Activated naive CD8-positive, alpha-beta T cell treated with anti-CD3 and anti-CD28 coated beads, Interleukin-2, amount 50 U/mL, for 24 hours (primary cell): ENCODE measurements around the gene SEL1L3.
A peak's percentile ranks its signal among the peaks of the same experiment; 100 is the strongest.

Experiments
- ATAC-seq: fragments of 150-1000 bp; cut with Tn5 transposase; one replicate; pipeline ENCODE4 v1.10.0; 2021
- DNase-seq: peaks from one replicate; pipeline ENCODE4 v3.0.0; 2021
- H3K27ac Mint-ChIP-seq: one replicate; pipeline ENCODE4 v1.8.0; 2021; ENCODE audit warnings: mild to moderate bottlenecking, mixed read lengths
- H3K27me3 Mint-ChIP-seq: one replicate; pipeline ENCODE4 v1.8.0; 2021; ENCODE audit warnings: mixed read lengths
- H3K36me3 Mint-ChIP-seq: one replicate; pipeline ENCODE4 v1.8.0; 2021; ENCODE audit warnings: low read depth, mixed read lengths
- H3K4me1 Mint-ChIP-seq: one replicate; pipeline ENCODE4 v1.8.0; 2021; ENCODE audit warnings: mixed read lengths
- H3K4me3 Mint-ChIP-seq: one replicate; pipeline ENCODE4 v1.8.0; 2021; ENCODE audit warnings: mild to moderate bottlenecking, moderate library complexity, mixed read lengths
- H3K9me3 Mint-ChIP-seq: one replicate; pipeline ENCODE4 v1.8.0; 2021; ENCODE audit warnings: mixed read lengths

SEL1L3 gene

DNA sequence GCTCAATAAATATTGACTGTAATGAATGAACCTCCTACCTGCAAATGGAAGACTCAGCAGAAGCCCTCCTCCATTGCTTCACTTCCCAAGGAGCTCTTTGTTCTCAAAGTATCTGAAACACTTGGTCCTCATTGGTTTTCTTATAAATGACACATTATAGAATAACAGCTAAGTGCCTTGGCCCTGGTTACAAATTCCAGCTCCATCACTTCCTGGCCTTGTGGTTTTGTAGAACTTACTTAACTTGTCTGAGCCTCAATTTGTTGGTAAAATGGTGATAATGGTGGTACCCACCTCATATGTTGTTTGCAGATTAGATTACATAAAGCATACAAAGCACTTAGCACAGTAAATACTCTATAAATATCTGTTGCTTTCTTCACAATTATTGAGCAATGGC, 26.0 kb upstream of the SEL1L3 start:
- H3K27me3 Mint-ChIP-seq = no peaks in the 10 kb centered on the region
- H3K4me1 Mint-ChIP-seq = peaks cover 8% of the 10 kb centered on the region
- ATAC-seq (no peak), DNase-seq (no peak)
- no peaks in the 10 kb centered on the region for H3K36me3 Mint-ChIP-seq
- H3K4me3 Mint-ChIP-seq = no peak overlapping the region
- no peak overlapping the region for H3K27ac Mint-ChIP-seq
- no peaks in the 10 kb centered on the region for H3K9me3 Mint-ChIP-seq

DNA sequence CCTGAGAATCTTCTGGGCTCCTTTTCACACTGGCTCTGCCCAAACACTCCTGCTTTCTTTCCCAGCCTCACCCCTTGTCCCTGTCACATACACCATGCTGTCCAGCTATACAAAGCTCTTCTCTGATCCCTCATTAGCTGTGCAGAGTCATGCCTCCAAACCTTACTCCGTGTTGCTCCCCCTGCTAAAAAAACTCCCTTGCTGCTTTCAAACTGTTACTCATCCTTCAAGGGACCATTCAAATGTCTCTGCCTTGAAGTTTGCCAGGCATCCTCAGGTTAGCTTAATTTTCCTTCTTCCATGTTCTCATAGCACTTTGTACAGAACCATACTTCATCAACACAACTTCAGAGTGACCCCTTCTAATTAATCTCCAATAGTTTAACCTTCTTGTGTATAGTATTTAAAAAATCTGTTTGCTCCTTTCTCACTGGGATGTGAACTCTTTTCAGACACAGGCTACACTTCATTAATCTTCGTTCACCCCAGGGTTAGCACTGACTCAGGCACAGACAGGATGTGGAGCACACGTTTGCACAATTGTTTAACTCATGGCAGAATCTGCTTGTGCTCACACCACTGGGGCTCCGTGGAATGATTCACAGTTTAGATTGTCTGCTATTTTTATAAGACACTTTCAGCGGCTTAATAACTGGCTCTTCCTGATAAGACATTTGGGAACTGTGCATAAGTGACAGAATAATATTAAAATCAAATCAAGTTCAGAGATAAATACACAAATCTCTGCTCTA, 21.4 kb upstream of the SEL1L3 start:
- peaks cover 5% of the 10 kb centered on the region for H3K27me3 Mint-ChIP-seq
- no peaks in the 10 kb centered on the region for H3K36me3 Mint-ChIP-seq
- no peak for ATAC-seq
- no peak for DNase-seq
- no peaks in the 10 kb centered on the region for H3K9me3 Mint-ChIP-seq
- no peak overlapping the region for H3K27ac Mint-ChIP-seq
- H3K4me3 Mint-ChIP-seq = no peak overlapping the region
- peaks cover 14% of the 10 kb centered on the region for H3K4me1 Mint-ChIP-seq

DNA sequence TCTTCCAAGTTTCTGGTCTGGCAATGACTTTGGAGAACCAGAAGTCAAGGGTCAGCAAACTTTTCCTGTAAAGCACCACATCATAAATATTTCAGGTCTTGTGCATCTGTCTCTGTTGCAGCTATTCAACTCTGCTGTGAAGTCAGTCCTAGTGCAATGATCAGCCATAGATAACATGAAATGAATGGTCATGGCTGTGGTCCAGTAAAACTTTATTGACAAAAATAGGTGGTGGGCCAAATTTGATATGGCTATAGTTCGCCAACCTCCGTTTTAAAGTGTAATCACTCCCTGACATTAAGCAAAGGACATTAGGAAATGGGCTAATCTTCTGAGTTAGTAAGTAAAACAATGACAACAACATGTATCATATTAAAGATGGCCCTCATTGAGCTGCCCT, 20.8 kb upstream of the SEL1L3 start:
- Mint-ChIP-seq H3K9me3 (no peaks in the 10 kb centered on the region), H3K4me3 (no peak overlapping the region), H3K27ac (no peak overlapping the region), H3K4me1 (peaks cover 14% of the 10 kb centered on the region), H3K27me3 (peaks cover 5% of the 10 kb centered on the region), H3K36me3 (no peaks in the 10 kb centered on the region)
- no peak for DNase-seq
- ATAC-seq = no peak

DNA sequence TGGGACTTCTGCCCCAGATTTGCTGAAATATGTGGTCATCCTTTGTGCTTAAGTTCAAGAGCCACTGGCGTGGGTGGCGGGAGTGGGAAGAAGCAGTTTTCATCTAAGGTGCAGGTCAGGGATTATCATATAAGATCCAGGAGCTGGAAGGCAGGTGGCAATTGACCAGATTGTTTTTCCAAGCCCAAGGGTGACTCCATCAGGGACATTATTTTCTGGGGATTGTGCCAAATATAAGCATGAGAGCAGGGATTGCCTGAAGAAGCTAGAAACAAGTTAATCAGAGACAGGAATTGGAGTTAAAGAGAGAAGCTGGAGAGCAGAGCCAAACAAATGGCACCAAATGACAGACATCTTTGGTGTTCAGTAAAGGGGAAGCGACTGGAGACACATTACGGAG, 19.4 kb upstream of the SEL1L3 start:
- DNase-seq (no peak), ATAC-seq (no peak)
- no peaks in the 10 kb centered on the region for H3K36me3 Mint-ChIP-seq
- no peak overlapping the region for H3K4me3 Mint-ChIP-seq
- H3K4me1 Mint-ChIP-seq = peaks cover 14% of the 10 kb centered on the region
- no peaks in the 10 kb centered on the region for H3K9me3 Mint-ChIP-seq
- peaks cover 5% of the 10 kb centered on the region for H3K27me3 Mint-ChIP-seq
- H3K27ac Mint-ChIP-seq = no peak overlapping the region

- H3K4me3 Mint-ChIP-seq = no peak overlapping the region
- H3K27me3 Mint-ChIP-seq = peaks cover 5% of the 10 kb centered on the region
- no peak overlapping the region for H3K27ac Mint-ChIP-seq
- H3K36me3 Mint-ChIP-seq = no peaks in the 10 kb centered on the region
- DNase-seq = no peak
- H3K9me3 Mint-ChIP-seq = no peaks in the 10 kb centered on the region
- no peak for ATAC-seq
- peaks cover 14% of the 10 kb centered on the region for H3K4me1 Mint-ChIP-seq
These were observed 18.4 kb upstream of the SEL1L3 start for GRCh38 chr4:25881193-25881592.

GRCh38 chr4:25879991-25880651, 17.3 kb upstream of the SEL1L3 start:
- DNase-seq (no peak), ATAC-seq (no peak)
- H3K4me3 Mint-ChIP-seq = no peak overlapping the region
- no peaks in the 10 kb centered on the region for H3K36me3 Mint-ChIP-seq
- H3K27me3 Mint-ChIP-seq = peaks cover 5% of the 10 kb centered on the region
- H3K9me3 Mint-ChIP-seq = no peaks in the 10 kb centered on the region
- H3K27ac Mint-ChIP-seq = no peak overlapping the region
- H3K4me1 Mint-ChIP-seq = peaks cover 20% of the 10 kb centered on the region

DNA sequence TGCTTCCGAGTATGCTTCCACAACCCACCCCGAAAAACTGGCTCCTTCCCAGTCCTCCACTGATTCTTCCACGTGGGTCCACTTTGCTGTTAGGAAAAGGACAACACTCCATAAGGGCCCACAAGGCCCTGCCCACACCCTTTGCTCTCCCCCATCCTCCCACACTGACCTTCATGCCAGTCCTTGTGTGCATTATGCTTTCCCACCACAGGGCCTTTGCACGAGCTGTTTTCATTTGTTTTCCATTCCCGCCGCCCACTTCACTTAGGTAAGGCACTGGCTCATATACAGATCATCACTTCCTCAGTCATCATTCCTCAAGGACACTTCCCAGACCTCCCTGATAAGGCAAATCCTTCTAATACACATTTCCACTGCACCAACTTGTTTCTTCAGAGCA, 16.8 kb upstream of the SEL1L3 start:
- Mint-ChIP-seq H3K4me3 (no peak overlapping the region), H3K36me3 (no peaks in the 10 kb centered on the region), H3K27me3 (peaks cover 5% of the 10 kb centered on the region), H3K4me1 (peaks cover 18% of the 10 kb centered on the region), H3K9me3 (no peaks in the 10 kb centered on the region), H3K27ac (no peak overlapping the region)
- no peak for ATAC-seq
- DNase-seq = no peak

- H3K4me1 Mint-ChIP-seq = peaks cover 17% of the 10 kb centered on the region
- ATAC-seq (no peak), DNase-seq (no peak)
- H3K36me3 Mint-ChIP-seq = no peaks in the 10 kb centered on the region
- peaks cover 5% of the 10 kb centered on the region for H3K27me3 Mint-ChIP-seq
- H3K27ac Mint-ChIP-seq = no peak overlapping the region
- H3K4me3 Mint-ChIP-seq = no peak overlapping the region
- no peaks in the 10 kb centered on the region for H3K9me3 Mint-ChIP-seq
These were observed 16.4 kb upstream of the SEL1L3 start for GRCh38 chr4:25879091-25879584.

DNA sequence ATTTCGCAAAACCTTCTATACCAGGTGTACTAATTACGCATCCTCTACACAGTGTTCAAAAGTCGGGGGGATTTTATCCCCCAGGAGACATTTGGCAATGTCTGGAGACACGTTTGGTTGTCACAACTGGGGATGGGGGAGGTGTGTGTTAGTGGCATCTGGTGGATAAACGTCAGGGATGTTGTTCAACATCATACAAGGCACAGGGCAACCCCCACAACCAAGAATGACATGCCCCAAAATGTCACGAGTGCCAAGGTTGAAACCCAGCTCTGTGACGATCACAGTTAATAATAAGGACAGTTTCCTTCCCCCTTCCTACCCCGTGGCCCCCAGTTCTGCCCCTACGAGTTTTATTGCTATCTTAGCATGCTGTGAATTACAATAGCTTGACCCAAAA, 15.9 kb upstream of the SEL1L3 start:
- no peak for ATAC-seq
- H3K27me3 Mint-ChIP-seq = peaks cover 5% of the 10 kb centered on the region
- no peak overlapping the region for H3K4me3 Mint-ChIP-seq
- H3K9me3 Mint-ChIP-seq = no peaks in the 10 kb centered on the region
- H3K36me3 Mint-ChIP-seq = no peaks in the 10 kb centered on the region
- no peak for DNase-seq
- no peak overlapping the region for H3K27ac Mint-ChIP-seq
- peaks cover 14% of the 10 kb centered on the region for H3K4me1 Mint-ChIP-seq

- Mint-ChIP-seq H3K36me3 (no peaks in the 10 kb centered on the region), H3K27ac (no peak overlapping the region), H3K4me1 (peaks cover 23% of the 10 kb centered on the region), H3K9me3 (no peaks in the 10 kb centered on the region), H3K27me3 (peaks cover 1% of the 10 kb centered on the region), H3K4me3 (no peak overlapping the region)
- ATAC-seq (peak; percentile 36), DNase-seq (no peak)
These were observed 12.5 kb upstream of the SEL1L3 start for GRCh38 chr4:25875281-25875745.

GRCh38 chr4:25874655-25875054, 11.9 kb upstream of the SEL1L3 start:
- Mint-ChIP-seq H3K27me3 (no peaks in the 10 kb centered on the region), H3K4me1 (peaks cover 21% of the 10 kb centered on the region), H3K9me3 (no peaks in the 10 kb centered on the region), H3K36me3 (no peaks in the 10 kb centered on the region), H3K27ac (no peak overlapping the region), H3K4me3 (no peak overlapping the region)
- no peak for ATAC-seq
- no peak for DNase-seq

- ATAC-seq (no peak), DNase-seq (no peak)
- Mint-ChIP-seq H3K4me3 (no peak overlapping the region), H3K4me1 (peaks cover 19% of the 10 kb centered on the region), H3K27ac (no peak overlapping the region), H3K27me3 (no peaks in the 10 kb centered on the region), H3K36me3 (no peaks in the 10 kb centered on the region), H3K9me3 (no peaks in the 10 kb centered on the region)
These were observed 10.9 kb upstream of the SEL1L3 start for GRCh38 chr4:25873632-25874129.

- H3K4me3 Mint-ChIP-seq = no peak overlapping the region
- no peaks in the 10 kb centered on the region for H3K9me3 Mint-ChIP-seq
- DNase-seq (no peak), ATAC-seq (no peak)
- no peak overlapping the region for H3K27ac Mint-ChIP-seq
- H3K27me3 Mint-ChIP-seq = no peaks in the 10 kb centered on the region
- peaks cover 19% of the 10 kb centered on the region for H3K4me1 Mint-ChIP-seq
- H3K36me3 Mint-ChIP-seq = no peaks in the 10 kb centered on the region
These were observed 10.3 kb upstream of the SEL1L3 start for GRCh38 chr4:25872851-25873631.

DNA sequence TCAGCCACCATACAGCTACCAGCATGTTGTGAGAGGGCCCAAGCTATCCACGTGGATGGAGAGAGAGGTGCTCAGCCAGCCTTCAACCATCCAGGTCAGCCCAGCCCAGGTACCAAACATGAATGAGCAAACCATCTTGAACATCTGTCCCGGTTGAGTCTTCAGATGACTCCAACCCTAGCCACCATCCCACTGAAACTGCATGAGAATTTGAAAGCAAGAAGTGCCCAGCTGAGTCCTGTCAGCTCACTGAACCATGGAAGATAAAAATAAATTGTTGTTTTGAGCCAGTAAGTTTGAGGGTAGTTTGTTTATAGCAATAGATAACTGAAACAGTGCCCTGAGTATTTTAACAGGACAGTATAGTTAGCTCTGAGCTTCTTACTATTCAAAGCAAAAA, 7.3 kb upstream of the SEL1L3 start:
- H3K4me1 Mint-ChIP-seq = peaks cover 15% of the 10 kb centered on the region
- H3K27ac Mint-ChIP-seq = no peak overlapping the region
- H3K36me3 Mint-ChIP-seq = no peaks in the 10 kb centered on the region
- no peak overlapping the region for H3K4me3 Mint-ChIP-seq
- DNase-seq (no peak), ATAC-seq (no peak)
- no peaks in the 10 kb centered on the region for H3K9me3 Mint-ChIP-seq
- no peaks in the 10 kb centered on the region for H3K27me3 Mint-ChIP-seq
